ENCODE data around the gene MET. TPM values are rescaled to one million over a fixed set of nuclear protein-coding genes. Genes with fewer than 3 reads are reported as not detected.

MET gene
- total and polyA plus RNA-seq, 2 of the 8 experiments (the other 6 are each of a cell fraction or from before 2014, with no cell fraction given): 3.5 to 12.9 TPM

GRCh38 chr7:116779931-116780330 lies 107.9 kb downstream of the MET start:
- Histone ChIP-seq H3K79me1 (ENCODE audit: low read depth, low read length) (no peaks in the 10 kb centered on the region), H2AK5ac (ENCODE audit: low read depth, low read length) (no peak overlapping the region), H4K20me1 (replicated peaks in 1 of 2; ENCODE audit: control insufficient read depth in 1 of 2, insufficient read depth in 2 of 2, low read length in 2 of 2) (no peaks in the 10 kb centered on the region), H3K23me2 (ENCODE audit: low read depth, low read length) (no peaks in the 10 kb centered on the region), H4K5ac (ENCODE audit: insufficient read length, low read depth, low read length) (no peak overlapping the region), H3K14ac (ENCODE audit: insufficient read length) (no peak overlapping the region), H3K9ac (replicated peaks in 1 of 4; ENCODE audit: extremely low read depth in 1 of 4, low read depth in 3 of 4, low read length in 3 of 4) (no peak overlapping the region), H3K18ac (ENCODE audit: extremely low read depth, low read length) (no peak overlapping the region), H3K4me1 (replicated peaks in 1 of 4; ENCODE audit: control insufficient read depth in 3 of 4, insufficient read depth in 4 of 4, low read length in 3 of 4) (peaks cover 0 to 10% (median 8%) of the 10 kb centered on the region in 4 experiments; a peak in 4 of 7 replicates), H3K79me2 (ENCODE audit: control insufficient read depth in 1 of 2, insufficient read depth in 2 of 2, low read length in 2 of 2) (no peaks in the 10 kb centered on the region), H3K36me3 (ENCODE audit: control insufficient read depth in 2 of 4, insufficient read depth in 4 of 4, low read length in 3 of 4) (no peaks in the 10 kb centered on the region), H2BK5ac (ENCODE audit: low read depth, low read length) (no peak overlapping the region), H3K4me3 (ENCODE audit: extremely low read depth in 1 of 4, insufficient read depth in 2 of 4, low read depth in 3 of 4, low read length in 4 of 4) (no peak overlapping the region), H2BK20ac (ENCODE audit: low read length) (no peak overlapping the region), H3K9me3 (ENCODE audit: insufficient read depth in 2 of 2, low read depth in 1 of 2, low read length in 1 of 2) (no peaks in the 10 kb centered on the region), H2BK120ac (replicated peaks; ENCODE audit: low read depth, low read length) (no peak overlapping the region), H3K23ac (ENCODE audit: insufficient read length) (no peak overlapping the region), H2AFZ (ENCODE audit: low read length) (no peak overlapping the region), H3K4ac (replicated peaks; ENCODE audit: insufficient read length, low read depth, low read length) (no peak overlapping the region), H3K4me2 (ENCODE audit: insufficient read depth in 1 of 2, low read depth in 2 of 2, low read length in 2 of 2) (no peak overlapping the region), H3K27ac (ENCODE audit: low read depth, low read length) (no peak overlapping the region), H3K56ac (replicated peaks; ENCODE audit: insufficient read length, low read depth, low read length) (no peak overlapping the region), H2BK15ac (ENCODE audit: low read length) (no peak overlapping the region), H3K27me3 (replicated peaks in 1 of 4; ENCODE audit: control insufficient read depth in 3 of 4, extremely low read depth in 1 of 4, insufficient read depth in 3 of 4, low read length in 3 of 4) (peaks cover 0 to under 1% (median 0%) of the 10 kb centered on the region in 4 experiments; a peak in 1 of 7 replicates), H4K8ac (ENCODE audit: extremely low read depth, insufficient read depth, low read length) (no peak overlapping the region), H4K91ac (replicated peaks; ENCODE audit: insufficient read length, low read length) (no peak overlapping the region), H2BK12ac (ENCODE audit: low read depth, low read length) (no peak overlapping the region)
- FAIRE-seq (no peak), DNase-seq (ENCODE audit: low read depth in 1 of 2, low spot score in 2 of 2) (no peak)
- CTCF ChIA-PET (ENCODE audit: partially characterized antibody): interaction anchor here (0.6 to 2.9 kb wide), 10 partner anchors 8 to 188 kb away, joined by 3 to 15 read pairs (median 4); partner anchors contain the start of gene MET
- WGBS, 2 experiments (ENCODE audit: extremely low coverage in 1 of 2, insufficient coverage in 1 of 2, insufficient read length in 1 of 2, insufficient replicate concordance in 2 of 2, low coverage in 1 of 2, low lambda C conversion rate in 2 of 2, missing lambda C conversion rate in 1 of 2): 98% methylated on average over 3 of the region's 3 CpGs; no CpG with 5 or more reads in 1 of the 2 experiments
- TF ChIP-seq USF2 (IDR thresholded peaks at IDR 0.05; ENCODE audit: low read length) (no peak), TEAD4 (IDR thresholded peaks at IDR 0.05; ENCODE audit: low read depth, low read length) (no peak), HDAC6 (IDR thresholded peaks at IDR 0.05; ENCODE audit: low read depth, low read length) (no peak), SUZ12 (IDR thresholded peaks at IDR 0.05; ENCODE audit: low read length) (no peak), SIN3A (conservative IDR thresholded peaks at IDR 0.05 in 1 of 2, IDR thresholded peaks at IDR 0.05 in 1 of 2; ENCODE audit: low read depth in 1 of 2, low read length in 2 of 2) (no peak)
- POLR2A ChIA-PET (ENCODE audit: partially characterized antibody): no interaction called here
